ENCODE results near the gene RNF144A. TPM values are rescaled to one million over a fixed set of nuclear protein-coding genes. Genes with fewer than 3 reads are reported as not detected.

The RNF144A gene
- 0.13 and 0.26 TPM in 2 replicates for total RNA-seq

- FAIRE-seq (no peak), DNase-seq (ENCODE audit: low read depth) (peak; percentile 2)
- Histone ChIP-seq H3K36me3 (ENCODE audit: control insufficient read depth, insufficient read depth, low read length) (no peaks in the 10 kb centered on the region), H3K27me3 (ENCODE audit: control insufficient read depth, insufficient read depth, low read length) (peaks cover 1% of the 10 kb centered on the region), H3K4me3 (ENCODE audit: low read depth, low read length) (peak within 1 kb of the TSS; percentile 22)
- TF ChIP-seq, protein P1, sequence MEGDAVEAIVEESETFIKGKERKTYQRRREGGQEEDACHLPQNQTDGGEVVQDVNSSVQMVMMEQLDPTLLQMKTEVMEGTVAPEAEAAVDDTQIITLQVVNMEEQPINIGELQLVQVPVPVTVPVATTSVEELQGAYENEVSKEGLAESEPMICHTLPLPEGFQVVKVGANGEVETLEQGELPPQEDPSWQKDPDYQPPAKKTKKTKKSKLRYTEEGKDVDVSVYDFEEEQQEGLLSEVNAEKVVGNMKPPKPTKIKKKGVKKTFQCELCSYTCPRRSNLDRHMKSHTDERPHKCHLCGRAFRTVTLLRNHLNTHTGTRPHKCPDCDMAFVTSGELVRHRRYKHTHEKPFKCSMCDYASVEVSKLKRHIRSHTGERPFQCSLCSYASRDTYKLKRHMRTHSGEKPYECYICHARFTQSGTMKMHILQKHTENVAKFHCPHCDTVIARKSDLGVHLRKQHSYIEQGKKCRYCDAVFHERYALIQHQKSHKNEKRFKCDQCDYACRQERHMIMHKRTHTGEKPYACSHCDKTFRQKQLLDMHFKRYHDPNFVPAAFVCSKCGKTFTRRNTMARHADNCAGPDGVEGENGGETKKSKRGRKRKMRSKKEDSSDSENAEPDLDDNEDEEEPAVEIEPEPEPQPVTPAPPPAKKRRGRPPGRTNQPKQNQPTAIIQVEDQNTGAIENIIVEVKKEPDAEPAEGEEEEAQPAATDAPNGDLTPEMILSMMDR (IDR thresholded peaks at IDR 0.05; ENCODE audit: insufficient read depth, low read length, severe bottlenecking): peak; percentile 23
These were observed at the start of gene RNF144A for GRCh38 chr2:6917071-6917760. RNF144A (plus strand) TSS chr2:6917412; CDS start chr2:6996927, 79,515 bp downstream.

- FAIRE-seq (no peak), DNase-seq (ENCODE audit: low read depth) (no peak)
- H3K27me3 ChIP-seq (ENCODE audit: control insufficient read depth, insufficient read depth, low read length): no peaks in the 10 kb centered on the region
- no peak overlapping the region for H3K4me3 ChIP-seq (ENCODE audit: low read depth, low read length)
- no peaks in the 10 kb centered on the region for H3K36me3 ChIP-seq (ENCODE audit: control insufficient read depth, insufficient read depth, low read length)
- TF ChIP-seq, protein P1 (IDR thresholded peaks at IDR 0.05; ENCODE audit: insufficient read depth, low read length, severe bottlenecking): no peak
These were observed 44.8 kb upstream of the RNF144A start for GRCh38 chr2:6872394-6872793.

DNA sequence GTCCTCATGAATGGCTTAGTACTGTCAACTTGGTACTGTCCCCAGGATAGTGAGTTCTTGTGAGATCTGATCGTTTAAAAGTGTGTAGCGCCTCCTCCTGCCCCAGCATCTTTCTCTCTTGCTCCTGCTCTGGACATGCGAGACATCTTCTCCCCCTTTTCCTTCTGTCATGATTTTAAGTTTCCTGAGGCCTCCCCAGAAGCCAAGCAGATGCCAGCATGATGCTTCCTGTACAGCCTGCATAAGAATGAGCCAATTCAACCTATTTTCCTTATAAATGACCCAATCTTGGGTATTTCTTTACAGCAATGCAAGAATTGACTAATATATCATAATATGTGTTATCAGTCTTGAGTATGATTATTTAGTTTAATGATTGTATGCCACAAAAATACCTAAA is 43.2 kb upstream of the RNF144A start:
- Histone ChIP-seq H3K36me3 (ENCODE audit: control insufficient read depth, insufficient read depth, low read length) (no peaks in the 10 kb centered on the region), H3K27me3 (ENCODE audit: control insufficient read depth, insufficient read depth, low read length) (no peaks in the 10 kb centered on the region), H3K4me3 (ENCODE audit: low read depth, low read length) (no peak overlapping the region)
- DNase-seq (ENCODE audit: low read depth): no peak
- FAIRE-seq: no peak
- TF ChIP-seq, protein P1 (IDR thresholded peaks at IDR 0.05; ENCODE audit: insufficient read depth, low read length, severe bottlenecking): no peak

GRCh38 chr2:6876309-6876708 is 40.9 kb upstream of the RNF144A start:
- Histone ChIP-seq H3K36me3 (ENCODE audit: control insufficient read depth, insufficient read depth, low read length) (no peaks in the 10 kb centered on the region), H3K27me3 (ENCODE audit: control insufficient read depth, insufficient read depth, low read length) (no peaks in the 10 kb centered on the region), H3K4me3 (ENCODE audit: low read depth, low read length) (no peak overlapping the region)
- DNase-seq (ENCODE audit: low read depth) (no peak), FAIRE-seq (no peak)
- TF ChIP-seq, protein P1 (IDR thresholded peaks at IDR 0.05; ENCODE audit: insufficient read depth, low read length, severe bottlenecking): no peak

GRCh38 chr2:6877402-6878304 is 39.6 kb upstream of the RNF144A start, which contains the start of gene RSAD2:
RSAD2 (plus strand) TSS chr2:6877777; CDS start chr2:6877801, 24 bp downstream.
- FAIRE-seq (no peak), DNase-seq (ENCODE audit: low read depth) (peak; percentile 42)
- H3K4me3 ChIP-seq (ENCODE audit: low read depth, low read length): no peak within 1 kb of the TSS

More at GRCh38 chr2:6877402-6878304, 39.6 kb upstream of the RNF144A start, which contains the start of gene RSAD2:
- H3K27me3 ChIP-seq (ENCODE audit: control insufficient read depth, insufficient read depth, low read length): no peaks in the 10 kb centered on the region
- H3K36me3 ChIP-seq (ENCODE audit: control insufficient read depth, insufficient read depth, low read length): no peaks in the 10 kb centered on the region
- TF ChIP-seq, protein P1 (IDR thresholded peaks at IDR 0.05; ENCODE audit: insufficient read depth, low read length, severe bottlenecking): no peak
